GM12865 (cell line): ENCODE results near the gene ZPR1.

Source experiments
- DNase-seq: peaks from one replicate; pipeline ENCODE4 v3.0.0; 2010; ENCODE audit warnings: low read depth
- H3K4me3 ChIP-seq: 2 replicates; pipeline ENCODE4 v1.5.1; 2011; ENCODE audit warnings: mild to moderate bottlenecking, low read depth, low read length, control low read depth
- TF ChIP-seq, protein P1 (sequence below): IDR thresholded peaks from 2 replicates; pipeline ENCODE4 v1.5.1; 2011; ENCODE audit warnings: low read length, control low read depth, low read depth, inconsistent platforms; ENCODE audit not compliant: insufficient read depth; ENCODE audit errors: missing control alignments

ZPR1 gene

GRCh38 chr11:116821050-116821918, 33.5 kb upstream of the ZPR1 start:
- TF ChIP-seq, protein P1, sequence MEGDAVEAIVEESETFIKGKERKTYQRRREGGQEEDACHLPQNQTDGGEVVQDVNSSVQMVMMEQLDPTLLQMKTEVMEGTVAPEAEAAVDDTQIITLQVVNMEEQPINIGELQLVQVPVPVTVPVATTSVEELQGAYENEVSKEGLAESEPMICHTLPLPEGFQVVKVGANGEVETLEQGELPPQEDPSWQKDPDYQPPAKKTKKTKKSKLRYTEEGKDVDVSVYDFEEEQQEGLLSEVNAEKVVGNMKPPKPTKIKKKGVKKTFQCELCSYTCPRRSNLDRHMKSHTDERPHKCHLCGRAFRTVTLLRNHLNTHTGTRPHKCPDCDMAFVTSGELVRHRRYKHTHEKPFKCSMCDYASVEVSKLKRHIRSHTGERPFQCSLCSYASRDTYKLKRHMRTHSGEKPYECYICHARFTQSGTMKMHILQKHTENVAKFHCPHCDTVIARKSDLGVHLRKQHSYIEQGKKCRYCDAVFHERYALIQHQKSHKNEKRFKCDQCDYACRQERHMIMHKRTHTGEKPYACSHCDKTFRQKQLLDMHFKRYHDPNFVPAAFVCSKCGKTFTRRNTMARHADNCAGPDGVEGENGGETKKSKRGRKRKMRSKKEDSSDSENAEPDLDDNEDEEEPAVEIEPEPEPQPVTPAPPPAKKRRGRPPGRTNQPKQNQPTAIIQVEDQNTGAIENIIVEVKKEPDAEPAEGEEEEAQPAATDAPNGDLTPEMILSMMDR, result no peak
- no peak overlapping the region for H3K4me3 ChIP-seq
- DNase-seq, result no peak

DNA sequence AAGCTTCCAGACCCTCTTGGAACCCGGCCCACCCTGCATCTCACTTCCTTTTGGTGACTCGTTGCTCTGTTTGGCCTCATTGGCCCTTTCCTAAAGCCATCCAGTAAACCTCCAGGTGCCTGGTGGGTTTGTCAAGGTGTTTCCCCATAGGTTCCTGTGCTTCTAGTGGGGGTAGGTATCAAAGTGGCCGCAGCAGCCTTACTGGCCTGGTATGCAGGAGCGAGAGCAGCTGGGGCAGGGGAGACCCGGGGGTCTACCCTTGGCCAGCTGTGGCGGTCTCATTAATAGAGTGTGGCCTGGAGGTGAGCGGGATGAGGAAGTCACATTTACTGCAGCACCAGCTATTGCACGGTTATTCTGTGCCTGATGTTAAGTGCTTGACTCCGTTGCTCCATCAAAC, 31.2 kb upstream of the ZPR1 start:
- H3K4me3 ChIP-seq, result no peak overlapping the region
- DNase-seq, result no peak

GRCh38 chr11:116814502-116814901, 26.7 kb upstream of the ZPR1 start:
- TF ChIP-seq, protein P1, result no peak
- no peak overlapping the region for H3K4me3 ChIP-seq
- no peak for DNase-seq

More for the DNA sequence above, 31.2 kb upstream of the ZPR1 start:
- TF ChIP-seq, protein P1, result no peak

DNA sequence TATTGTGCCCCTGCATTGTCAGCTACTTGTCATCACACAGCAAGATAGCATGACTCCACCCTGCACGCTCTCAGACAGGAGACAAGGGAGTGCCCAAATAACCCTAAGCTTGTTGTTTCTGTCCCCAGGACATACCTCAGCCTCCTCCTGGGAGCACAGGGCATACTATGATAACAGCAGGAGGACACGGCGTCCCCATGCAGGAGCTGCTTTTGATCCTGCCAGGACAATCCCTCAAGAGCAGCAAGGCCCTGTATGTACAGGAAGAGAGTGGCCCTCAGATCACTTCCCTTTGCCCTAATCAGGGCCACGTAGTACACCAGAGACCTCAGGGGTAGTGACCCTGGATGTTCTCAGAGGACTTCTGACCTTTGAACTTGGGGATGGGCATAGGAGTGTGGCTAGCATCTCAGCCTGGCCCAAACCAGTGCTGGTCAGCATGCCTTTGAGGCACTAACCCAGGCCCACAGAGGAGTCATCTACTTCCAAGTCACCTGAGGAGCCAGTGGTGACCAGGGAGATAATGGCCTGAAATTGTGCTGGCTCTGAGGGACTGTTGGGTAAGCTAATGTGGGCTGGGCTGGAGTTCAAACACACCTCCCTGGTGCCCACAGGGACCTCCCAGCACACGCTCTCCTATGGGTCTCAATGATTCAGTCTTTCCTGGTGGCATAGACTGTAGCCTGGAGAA, 26.1 kb upstream of the ZPR1 start:
- H3K4me3 ChIP-seq, result no peak overlapping the region
- DNase-seq, result no peak
- TF ChIP-seq, protein P1, result no peak

DNA sequence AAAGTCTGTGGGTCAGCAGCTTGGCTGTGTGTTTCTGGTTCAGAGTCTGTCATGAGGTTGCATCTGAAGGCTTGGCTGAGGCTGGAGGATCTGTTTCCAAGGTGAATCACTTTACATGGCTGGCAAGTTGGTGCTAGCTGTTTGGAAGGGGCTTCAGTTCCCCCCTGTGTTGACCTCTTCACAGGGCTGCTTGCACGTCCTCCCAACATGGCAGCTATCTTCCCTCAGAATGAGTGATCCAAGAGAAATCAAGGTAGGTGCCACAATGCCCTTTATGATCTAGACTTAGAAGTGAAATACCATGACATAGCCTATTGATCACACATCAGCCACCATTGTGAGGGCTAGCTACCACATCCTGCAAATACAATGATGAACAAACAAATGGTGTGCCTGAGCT, 25.3 kb upstream of the ZPR1 start:
- DNase-seq, result no peak
- TF ChIP-seq, protein P1, result no peak
- no peak overlapping the region for H3K4me3 ChIP-seq

- H3K4me3 ChIP-seq, result no peak overlapping the region
- TF ChIP-seq, protein P1, result no peak
- DNase-seq, result no peak
Measured at GRCh38 chr11:116812109-116812508, 24.3 kb upstream of the ZPR1 start.
